H1 (cell line): Measurements from ENCODE around the gene SYNJ1. TPM values are rescaled to one million over a fixed set of nuclear protein-coding genes. Genes with fewer than 3 reads are reported as not detected.

ENCODE experiments used
- CTCF ChIA-PET: fragments of 300-600 bp; sonication (Branson Sonifier 250); formaldehyde crosslinking; loops from one replicate; lab custom pipeline; 2021; ENCODE audit not compliant: partially characterized antibody; lab: Charles Lee
- POLR2A ChIA-PET: fragments of 300-600 bp; sonication (Branson Sonifier 250); formaldehyde crosslinking; loops from one replicate; lab custom pipeline; 2021; ENCODE audit warnings: inconsistent platforms; ENCODE audit not compliant: partially characterized antibody; lab: Charles Lee
- DNase-seq, 2 experiments: peaks; one replicate each; pipeline versions ENCODE4 v3.0.0 to v3.0.0-alpha.2; 2010 to 2022; ENCODE audit warnings: low spot score in 2 of 2, low read depth in 1 of 2, mixed read lengths in 1 of 2
- FAIRE-seq: peaks from 2 replicates; lab custom pipeline; 2011; peaks lifted over from hg19 to GRCh38; lab: Jason Lieb, UNC
- H2AFZ ChIP-seq: 2 replicates; pipeline ENCODE4 v1.8.1; 2012; ENCODE audit warnings: low read length, inconsistent platforms
- H2AK5ac ChIP-seq: 2 replicates; pipeline ENCODE4 v1.6.1; 2013; ENCODE audit warnings: low read depth, low read length
- H2BK120ac ChIP-seq: replicated peaks from 2 replicates; pipeline ENCODE3; 2013; ENCODE audit warnings: low read depth, low read length, inconsistent platforms
- H2BK12ac ChIP-seq: 2 replicates; pipeline ENCODE4 v1.6.1; 2013; ENCODE audit warnings: low read depth, low read length
- H2BK15ac ChIP-seq: 2 replicates; pipeline ENCODE4 v1.6.1; 2013; ENCODE audit warnings: low read length
- H2BK20ac ChIP-seq: 2 replicates; pipeline ENCODE4 v1.6.1; 2013; ENCODE audit warnings: low read length
- H2BK5ac ChIP-seq: 2 replicates; pipeline ENCODE4 v1.6.1; 2013; ENCODE audit warnings: low read depth, low read length
- H3K14ac ChIP-seq: 2 replicates; pipeline ENCODE4 v1.6.1; 2013; ENCODE audit warnings: inconsistent platforms; ENCODE audit not compliant: insufficient read length
- H3K18ac ChIP-seq: 2 replicates; pipeline ENCODE4 v1.6.1; 2013; ENCODE audit warnings: low read length; ENCODE audit errors: extremely low read depth
- H3K23ac ChIP-seq: 2 replicates; pipeline ENCODE4 v1.6.1; 2013; ENCODE audit warnings: inconsistent platforms; ENCODE audit not compliant: insufficient read length
- H3K23me2 ChIP-seq: 2 replicates; pipeline ENCODE4 v1.6.1; 2013; ENCODE audit warnings: low read depth, low read length
- H3K27ac ChIP-seq: 2 replicates; pipeline ENCODE4 v1.6.1; 2011; ENCODE audit warnings: low read depth, low read length, inconsistent platforms
- H3K27me3 ChIP-seq, 4 experiments: replicated peaks in 1 of 4; 1 replicate in 1 of 4; 2 replicates in 3 of 4; pipeline versions ENCODE4 v1.6.1 to v1.8.1; 2011 to 2013; ENCODE audit warnings: low read length in 3 of 4, mild to moderate bottlenecking in 3 of 4, inconsistent platforms in 2 of 4, mixed read lengths in 2 of 4, moderate library complexity in 1 of 4; ENCODE audit not compliant: control insufficient read depth in 3 of 4, insufficient read depth in 3 of 4; ENCODE audit errors: extremely low read depth in 1 of 4
- H3K36me3 ChIP-seq, 4 experiments: 2 replicates each; pipeline versions ENCODE4 v1.6.1 to v1.8.1; 2011 to 2013; ENCODE audit warnings: mild to moderate bottlenecking in 4 of 4, low read length in 3 of 4, moderate library complexity in 2 of 4, control low read depth in 1 of 4, inconsistent platforms in 1 of 4; ENCODE audit not compliant: insufficient read depth in 4 of 4, control insufficient read depth in 2 of 4
- H3K4ac ChIP-seq: replicated peaks from 2 replicates; pipeline ENCODE3; 2013; ENCODE audit warnings: low read length, low read depth, mixed read lengths, inconsistent platforms; ENCODE audit not compliant: insufficient read length
- H3K4me1 ChIP-seq, 4 experiments: replicated peaks in 1 of 4; 1 replicate in 1 of 4; 2 replicates in 3 of 4; pipeline versions ENCODE4 v1.6.1 to v1.8.1; 2011 to 2013; ENCODE audit warnings: low read length in 3 of 4, inconsistent platforms in 2 of 4, mixed read lengths in 1 of 4; ENCODE audit not compliant: insufficient read depth in 4 of 4, control insufficient read depth in 3 of 4
- H3K4me2 ChIP-seq, 2 experiments: 2 replicates each; pipeline versions ENCODE4 v1.6.1 to v1.8.1; 2011 to 2013; ENCODE audit warnings: low read depth in 2 of 2, low read length in 2 of 2, control low read depth in 1 of 2, inconsistent platforms in 1 of 2, mild to moderate bottlenecking in 1 of 2; ENCODE audit not compliant: insufficient read depth in 1 of 2
- H3K4me3 ChIP-seq, 4 experiments: fragments of 200-600, 300-600 bp in 1 of 4; sonication (generic), shearing (Covaris generic), sonication (Bioruptor Twin) in 1 of 4; 2 replicates each; pipeline versions ENCODE4 v1.5.1 to v1.8.1; 2011 to 2016; ENCODE audit warnings: low read length in 4 of 4, low read depth in 3 of 4, control low read depth in 2 of 4, inconsistent platforms in 2 of 4, mild to moderate bottlenecking in 2 of 4, mixed read lengths in 1 of 4, moderate library complexity in 1 of 4; ENCODE audit not compliant: insufficient read depth in 2 of 4; ENCODE audit errors: extremely low read depth in 1 of 4
- H3K56ac ChIP-seq: replicated peaks from 2 replicates; pipeline ENCODE3; 2013; ENCODE audit warnings: low read depth, mild to moderate bottlenecking, mixed read lengths, low read length, inconsistent platforms; ENCODE audit not compliant: insufficient read length
- H3K79me1 ChIP-seq: 2 replicates; pipeline ENCODE4 v1.6.1; 2013; ENCODE audit warnings: low read depth, low read length, control low read depth
- H3K79me2 ChIP-seq, 2 experiments: 2 replicates each; pipeline versions ENCODE4 v1.6.1 to v1.8.1; 2012 to 2013; ENCODE audit warnings: low read length in 2 of 2, mild to moderate bottlenecking in 2 of 2, inconsistent platforms in 1 of 2; ENCODE audit not compliant: insufficient read depth in 2 of 2, control insufficient read depth in 1 of 2
- H3K9ac ChIP-seq, 4 experiments: replicated peaks in 1 of 4; 1 replicate in 1 of 4; 2 replicates in 3 of 4; pipeline versions ENCODE4 v1.6.1 to v1.8.1; 2011 to 2013; ENCODE audit warnings: low read depth in 3 of 4, low read length in 3 of 4, control low read depth in 2 of 4, mild to moderate bottlenecking in 2 of 4, moderate library complexity in 2 of 4, inconsistent platforms in 1 of 4; ENCODE audit errors: extremely low read depth in 1 of 4
- H3K9me3 ChIP-seq, 2 experiments: 2 replicates each; pipeline versions ENCODE4 v1.6.1 to v1.8.1; 2012 to 2013; ENCODE audit warnings: mild to moderate bottlenecking in 2 of 2, moderate library complexity in 2 of 2, control low read depth in 1 of 2, inconsistent platforms in 1 of 2, low read depth in 1 of 2, low read length in 1 of 2, mixed read lengths in 1 of 2; ENCODE audit not compliant: insufficient read depth in 2 of 2
- H4K20me1 ChIP-seq, 2 experiments: replicated peaks in 1 of 2; 2 replicates each; pipeline versions ENCODE3 to v1.8.1; 2011 to 2013; ENCODE audit warnings: inconsistent platforms in 2 of 2, low read length in 2 of 2, mild to moderate bottlenecking in 1 of 2; ENCODE audit not compliant: insufficient read depth in 2 of 2, control insufficient read depth in 1 of 2
- H4K5ac ChIP-seq: 2 replicates; pipeline ENCODE4 v1.6.1; 2013; ENCODE audit warnings: low read length, low read depth, mixed read lengths, inconsistent platforms; ENCODE audit not compliant: insufficient read length
- H4K8ac ChIP-seq: 2 replicates; pipeline ENCODE4 v1.8.0; 2013; ENCODE audit warnings: mild to moderate bottlenecking, moderate library complexity, low read length, inconsistent platforms; ENCODE audit not compliant: insufficient read depth; ENCODE audit errors: extremely low read depth
- H4K91ac ChIP-seq: replicated peaks from 2 replicates; pipeline ENCODE3; 2013; ENCODE audit warnings: low read length, mixed read lengths, inconsistent platforms; ENCODE audit not compliant: insufficient read length
- BACH1 ChIP-seq: IDR thresholded peaks from 2 replicates; pipeline ENCODE4 v1.6.1; 2012; ENCODE audit warnings: low read length, improper control_type of control experiment
- EZH2 ChIP-seq: fragments of 200-600 bp; sonication (generic); IDR thresholded peaks from 2 replicates; pipeline ENCODE4 v1.7.1; 2012; ENCODE audit warnings: low read depth, mild to moderate bottlenecking, moderate library complexity, low read length, inconsistent platforms; ENCODE audit not compliant: severe bottlenecking
- HDAC2 ChIP-seq, 2 experiments: fragments of 300-600 bp in 1 of 2; sonication (generic) in 1 of 2; IDR thresholded peaks; 2 replicates each; pipeline ENCODE4 v1.6.1; 2011 to 2012; ENCODE audit warnings: low read depth in 2 of 2, low read length in 2 of 2, mild to moderate bottlenecking in 2 of 2, moderate library complexity in 2 of 2, borderline replicate concordance in 1 of 2, inconsistent platforms in 1 of 2
- MAFK ChIP-seq: IDR thresholded peaks from 2 replicates; pipeline ENCODE4 v1.6.1; 2012; ENCODE audit warnings: low read depth, mild to moderate bottlenecking, improper control_type of control experiment, low read length
- NRF1 ChIP-seq: IDR thresholded peaks from 2 replicates; pipeline ENCODE4 v1.6.1; 2011; ENCODE audit warnings: mild to moderate bottlenecking, low read depth, low read length, improper control_type of control experiment
- RXRA ChIP-seq: IDR thresholded peaks from 2 replicates; pipeline ENCODE4 v1.6.1; 2011; ENCODE audit warnings: low read depth, mild to moderate bottlenecking, low read length, moderate library complexity; ENCODE audit not compliant: insufficient read depth
- SP1 ChIP-seq: IDR thresholded peaks from 2 replicates; pipeline ENCODE4 v1.6.1; 2011; ENCODE audit warnings: low read depth, low read length
- SRF ChIP-seq: IDR thresholded peaks from 2 replicates; pipeline ENCODE4 v1.6.1; 2011; ENCODE audit warnings: mild to moderate bottlenecking, low read depth, low read length, moderate library complexity
- SUZ12 ChIP-seq: fragments of 200-600 bp; sonication (generic); IDR thresholded peaks from 2 replicates; pipeline ENCODE4 v1.6.1; 2012; ENCODE audit warnings: mild to moderate bottlenecking, inconsistent platforms, low read length, moderate library complexity, mixed read lengths
- polyA plus RNA-seq, 7 experiments: library from polyadenylated mRNA; depleted of rRNA in 3 of 7; stranded (reverse) in 5 of 7; unstranded in 2 of 7; fragments of >200 nt in 5 of 7; fragments of 200-250 nt in 2 of 7; gene quantifications; 1 replicate in 5 of 7; 2 replicates in 1 of 7; 4 replicates in 1 of 7; pipeline versions ENCODE4 v1.2.1 to v1.2.3, GENCODE V29; 2011 to 2013; ENCODE audit warnings: missing spikeins in 2 of 7, mixed read lengths in 2 of 7
- total RNA-seq: library from RNA; stranded (reverse); fragmentation: NEBNext Ultra II Directional; extraction: Animal tissue kit (Norgen Biotek cat#: 25700); gene quantifications from 2 replicates; pipeline ENCODE4 v1.2.1, GENCODE V29; 2021

SYNJ1 gene
- total and polyA plus RNA-seq, 2 of the 8 experiments (the other 6 are each of a cell fraction or from before 2014, with no cell fraction given): 1.3 to 4.3 TPM

DNA sequence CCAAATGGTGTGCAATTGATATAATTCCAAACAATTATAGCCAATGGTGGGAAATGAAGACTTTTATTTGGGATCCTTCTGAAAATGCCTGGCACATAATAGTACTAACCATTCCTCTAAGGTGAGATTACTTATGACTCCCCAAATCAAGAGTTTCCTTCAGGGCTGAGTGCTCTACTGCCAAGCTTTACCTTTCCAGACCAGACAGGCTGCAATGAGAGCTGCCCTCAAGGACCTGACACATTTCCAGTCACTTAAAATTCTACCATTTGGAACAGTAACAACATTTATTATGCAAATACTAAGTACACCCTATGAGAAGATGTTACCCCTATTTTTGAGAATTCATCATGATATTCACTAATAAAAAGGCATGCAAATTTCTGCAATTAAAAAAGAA, 22.6 kb upstream of the SYNJ1 start:
- no peak overlapping the region for H2BK5ac ChIP-seq
- no peak overlapping the region for H2BK20ac ChIP-seq
- no peak overlapping the region for H3K18ac ChIP-seq
- H3K27ac ChIP-seq: no peak overlapping the region
- peaks cover 13 to 84% (median 56%) of the 10 kb centered on the region in 4 experiments for H3K36me3 ChIP-seq
- H3K4me2 ChIP-seq: no peak overlapping the region
- H2AFZ ChIP-seq: no peak overlapping the region
- H3K4me1 ChIP-seq: no peaks in the 10 kb centered on the region
- peaks cover 8 to 11% of the 10 kb centered on the region in 2 experiments for H4K20me1 ChIP-seq
- no peak overlapping the region for H3K9ac ChIP-seq
- no peak overlapping the region for H3K14ac ChIP-seq
- H3K27me3 ChIP-seq: no peaks in the 10 kb centered on the region
- H3K23ac ChIP-seq: no peak overlapping the region
- H3K9me3 ChIP-seq: no peaks in the 10 kb centered on the region
- H4K91ac ChIP-seq: no peak overlapping the region
- H3K79me2 ChIP-seq: peaks cover 0 to 18% of the 10 kb centered on the region in 2 experiments; a peak in 2 of 4 replicates
- no peak overlapping the region for H2AK5ac ChIP-seq
- no peak overlapping the region for H2BK12ac ChIP-seq
- no peak overlapping the region for H3K4me3 ChIP-seq
- H4K8ac ChIP-seq: no peak overlapping the region
- ChIA-PET POLR2A (interaction anchor here (0.6 kb wide), 1 partner anchor 25 kb away, joined by 3 read pairs; no protein-coding TSS in a partner anchor), CTCF (no interaction called here)
- H3K4ac ChIP-seq: no peak overlapping the region
- H2BK120ac ChIP-seq: no peak overlapping the region
- H3K56ac ChIP-seq: no peak overlapping the region
- no peaks in the 10 kb centered on the region for H3K23me2 ChIP-seq
- H3K79me1 ChIP-seq: peaks cover 5% of the 10 kb centered on the region
- DNase-seq (no peak), FAIRE-seq (no peak)
- no peak overlapping the region for H2BK15ac ChIP-seq
- no peak overlapping the region for H4K5ac ChIP-seq
- TF ChIP-seq SUZ12 (no peak), HDAC2 (IDR thresholded peaks at IDR 0.05; ENCODE audit: borderline replicate concordance in 1 of 2, low read depth in 2 of 2, low read length in 2 of 2) (no peak), MAFK (no peak), SP1 (no peak), RXRA (no peak), EZH2 (no peak), NRF1 (no peak), SRF (no peak), BACH1 (no peak)
